Keratinocyte (primary cell): ENCODE measurements around the gene LRRC7. TPM values are rescaled to one million over a fixed set of nuclear protein-coding genes. Genes with fewer than 3 reads are reported as not detected.

Experiments
- DNase-seq: peaks from one replicate; pipeline ENCODE4 v3.0.0-alpha.2; 2011; ENCODE audit warnings: low read depth, missing footprints, low spot score
- FAIRE-seq: peaks from 2 replicates; lab custom pipeline; 2011; peaks lifted over from hg19 to GRCh38; lab: Jason Lieb, UNC
- H2AFZ ChIP-seq: 2 replicates; pipeline ENCODE4 v1.6.0; 2012; ENCODE audit warnings: low read length, control low read depth, inconsistent platforms; ENCODE audit not compliant: control insufficient read depth
- H3K27ac ChIP-seq: 2 replicates; pipeline ENCODE4 v1.5.1; 2011; ENCODE audit warnings: low read length; ENCODE audit not compliant: control insufficient read depth, insufficient read depth
- H3K27me3 ChIP-seq: 3 replicates; pipeline ENCODE4 v1.6.0; 2011; ENCODE audit warnings: low read length; ENCODE audit not compliant: control insufficient read depth, insufficient read depth; ENCODE audit errors: extremely low read depth
- H3K36me3 ChIP-seq, 2 experiments: 2 replicates in 1 of 2; 3 replicates in 1 of 2; pipeline ENCODE4 v1.5.1; 2011; ENCODE audit warnings: low read length in 2 of 2, mild to moderate bottlenecking in 1 of 2; ENCODE audit not compliant: control insufficient read depth in 2 of 2, insufficient read depth in 2 of 2; ENCODE audit errors: extremely low read depth in 1 of 2
- H3K4me1 ChIP-seq: 3 replicates; pipeline ENCODE4 v1.5.1; 2011; ENCODE audit warnings: low read length; ENCODE audit not compliant: control insufficient read depth, insufficient read depth; ENCODE audit errors: extremely low read depth
- H3K4me2 ChIP-seq: 3 replicates; pipeline ENCODE4 v1.6.0; 2011; ENCODE audit warnings: low read depth, low read length; ENCODE audit not compliant: control insufficient read depth, insufficient read depth; ENCODE audit errors: extremely low read depth
- H3K4me3 ChIP-seq, 3 experiments: fragments of 200-600 bp in 1 of 3; sonication (generic) in 1 of 3; 2 replicates in 2 of 3; 3 replicates in 1 of 3; pipeline ENCODE4 v1.5.1; 2011 to 2016; ENCODE audit warnings: low read length in 3 of 3, mild to moderate bottlenecking in 3 of 3, control low read depth in 2 of 3, inconsistent platforms in 1 of 3, low read depth in 1 of 3, mixed read lengths in 1 of 3, mixed run types in 1 of 3, moderate library complexity in 1 of 3; ENCODE audit not compliant: control insufficient read depth in 2 of 3, insufficient read depth in 2 of 3; ENCODE audit errors: extremely low read depth in 1 of 3
- H3K79me2 ChIP-seq: 2 replicates; pipeline ENCODE4 v1.6.0; 2012; ENCODE audit warnings: low read length; ENCODE audit not compliant: control insufficient read depth, insufficient read depth
- H3K9ac ChIP-seq: 3 replicates; pipeline ENCODE4 v1.6.0; 2011; ENCODE audit warnings: low read length; ENCODE audit not compliant: control insufficient read depth, insufficient read depth; ENCODE audit errors: extremely low read depth
- H3K9me1 ChIP-seq: 3 replicates; pipeline ENCODE4 v1.6.0; 2011; ENCODE audit warnings: low read length; ENCODE audit not compliant: control insufficient read depth, insufficient read depth; ENCODE audit errors: extremely low read depth
- H3K9me3 ChIP-seq: 2 replicates; pipeline ENCODE4 v1.5.1; 2012; ENCODE audit warnings: low read depth, low read length; ENCODE audit not compliant: control insufficient read depth
- H4K20me1 ChIP-seq: 3 replicates; pipeline ENCODE4 v1.6.0; 2011; ENCODE audit warnings: low read length; ENCODE audit not compliant: control insufficient read depth, insufficient read depth; ENCODE audit errors: extremely low read depth
- EZH2 ChIP-seq: IDR thresholded peaks from one replicate; pipeline ENCODE4 v1.6.1; 2012; ENCODE audit warnings: inconsistent platforms, mild to moderate bottlenecking, low read length, moderate library complexity
- dilution Hi-C: fragments of 300-500 bp; cut with MboI; formaldehyde crosslinking; loops from one replicate; pipeline ENCODE4 v1.7.0; 2020; ENCODE audit warnings: low sequenced_read_pairs; ENCODE audit not compliant: extremely low pct_ligation_motif_present
- polyA plus RNA-seq, 5 experiments: library from polyadenylated mRNA; depleted of rRNA in 3 of 5; stranded (reverse) in 3 of 5; stranded (forward) in 1 of 5; unstranded in 1 of 5; fragments of >200 nt; gene quantifications; 1 replicate in 1 of 5; 2 replicates in 3 of 5; 3 replicates in 1 of 5; pipeline versions ENCODE4 v1.2.1 to v1.2.3, GENCODE V29; 2011 to 2012; ENCODE audit warnings: missing spikeins in 2 of 5, low read depth in 1 of 5, low replicate concordance in 1 of 5
- TF ChIP-seq, protein P1 (sequence below), 3 experiments: IDR thresholded peaks in 1 of 3; conservative IDR thresholded peaks in 1 of 3; optimal IDR thresholded peaks in 1 of 3; 2 replicates in 2 of 3; 3 replicates in 1 of 3; pipeline versions ENCODE3 to v1.5.1; 2011; ENCODE audit warnings: low read length in 3 of 3, mild to moderate bottlenecking in 3 of 3, moderate library complexity in 2 of 3, control low read depth in 1 of 3, inconsistent platforms in 1 of 3; ENCODE audit not compliant: insufficient read depth in 2 of 3; ENCODE audit errors: extremely low read depth in 1 of 3

Gene LRRC7
- polyA plus RNA-seq, 1 donor (not counting 4 experiments of a cell fraction or from before 2014, with no cell fraction given), result 0.28 TPM

DNA sequence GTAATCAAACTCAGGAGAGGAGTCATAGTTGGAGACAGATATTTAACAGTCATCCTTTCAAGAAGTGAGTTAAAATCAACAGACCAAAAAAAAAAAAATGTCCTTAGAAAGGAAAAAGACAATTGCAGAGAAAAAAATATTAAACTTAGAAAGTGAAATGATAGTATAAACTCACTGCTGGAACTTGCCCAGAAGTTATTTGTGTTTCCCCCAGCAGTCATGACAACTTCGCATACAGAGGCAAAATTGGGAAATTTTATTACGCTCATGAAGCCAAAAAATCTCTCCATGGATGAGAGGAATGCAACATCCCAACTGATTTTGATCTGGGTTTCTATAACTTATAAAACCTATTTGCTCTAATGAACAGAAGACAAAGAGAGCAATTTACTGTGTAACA, 198.2 kb downstream of the LRRC7 start:
- H3K9me3 ChIP-seq, result no peaks in the 10 kb centered on the region
- no peak overlapping the region for H3K9ac ChIP-seq
- no peak overlapping the region for H3K4me2 ChIP-seq
- H4K20me1 ChIP-seq, result no peaks in the 10 kb centered on the region
- no peak overlapping the region for H2AFZ ChIP-seq
- H3K9me1 ChIP-seq, result no peaks in the 10 kb centered on the region
- no peak for FAIRE-seq
- no peak for TF ChIP-seq EZH2
- TF ChIP-seq, protein P1, sequence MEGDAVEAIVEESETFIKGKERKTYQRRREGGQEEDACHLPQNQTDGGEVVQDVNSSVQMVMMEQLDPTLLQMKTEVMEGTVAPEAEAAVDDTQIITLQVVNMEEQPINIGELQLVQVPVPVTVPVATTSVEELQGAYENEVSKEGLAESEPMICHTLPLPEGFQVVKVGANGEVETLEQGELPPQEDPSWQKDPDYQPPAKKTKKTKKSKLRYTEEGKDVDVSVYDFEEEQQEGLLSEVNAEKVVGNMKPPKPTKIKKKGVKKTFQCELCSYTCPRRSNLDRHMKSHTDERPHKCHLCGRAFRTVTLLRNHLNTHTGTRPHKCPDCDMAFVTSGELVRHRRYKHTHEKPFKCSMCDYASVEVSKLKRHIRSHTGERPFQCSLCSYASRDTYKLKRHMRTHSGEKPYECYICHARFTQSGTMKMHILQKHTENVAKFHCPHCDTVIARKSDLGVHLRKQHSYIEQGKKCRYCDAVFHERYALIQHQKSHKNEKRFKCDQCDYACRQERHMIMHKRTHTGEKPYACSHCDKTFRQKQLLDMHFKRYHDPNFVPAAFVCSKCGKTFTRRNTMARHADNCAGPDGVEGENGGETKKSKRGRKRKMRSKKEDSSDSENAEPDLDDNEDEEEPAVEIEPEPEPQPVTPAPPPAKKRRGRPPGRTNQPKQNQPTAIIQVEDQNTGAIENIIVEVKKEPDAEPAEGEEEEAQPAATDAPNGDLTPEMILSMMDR (optimal IDR thresholded peaks at IDR 0.05 in 1 of 3, IDR thresholded peaks at IDR 0.05 in 1 of 3, conservative IDR thresholded peaks at IDR 0.05 in 1 of 3; ENCODE audit: extremely low read depth in 1 of 3, insufficient read depth in 2 of 3, low read length in 3 of 3), result no peak
- H3K4me1 ChIP-seq, result no peaks in the 10 kb centered on the region
- no peaks in the 10 kb centered on the region for H3K36me3 ChIP-seq
- dilution Hi-C loops, result no loop called here
- no peak overlapping the region for H3K4me3 ChIP-seq
- H3K79me2 ChIP-seq, result no peaks in the 10 kb centered on the region
- H3K27ac ChIP-seq, result no peak overlapping the region
- no peaks in the 10 kb centered on the region for H3K27me3 ChIP-seq
- no peak for DNase-seq

DNA sequence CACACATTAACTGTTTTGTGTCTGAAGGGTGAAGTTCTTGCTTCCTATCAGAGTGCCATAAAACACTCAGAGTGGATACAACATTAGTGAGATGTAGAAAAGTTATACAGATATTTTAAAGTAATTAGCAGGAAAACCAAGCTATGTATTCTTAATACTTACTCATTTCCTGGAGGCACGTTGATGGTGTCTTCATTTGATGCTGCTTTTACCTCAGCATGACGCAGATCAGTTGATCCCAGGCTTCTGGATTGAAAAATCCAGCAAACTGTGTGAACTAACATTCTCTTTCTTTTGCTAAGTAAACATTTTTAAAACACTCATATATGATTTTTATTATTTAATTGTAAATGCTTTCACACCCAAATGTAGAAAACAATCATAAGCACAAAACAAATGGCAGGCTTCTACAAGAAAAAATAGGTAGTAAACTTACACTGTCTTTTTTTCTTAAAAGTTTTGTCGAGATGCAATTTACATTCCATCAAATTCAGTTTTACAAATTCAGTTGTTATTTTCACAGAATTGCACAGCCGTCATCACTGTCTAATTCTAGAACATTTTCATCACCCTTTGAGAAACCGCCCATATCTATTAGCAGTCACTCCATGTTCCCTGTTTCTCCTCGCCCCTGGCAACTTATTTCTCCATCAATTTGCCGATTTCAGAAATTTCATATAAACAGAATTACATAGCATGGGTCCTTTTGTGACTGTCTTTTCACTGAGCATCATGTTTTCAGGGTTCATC, 198.9 kb downstream of the LRRC7 start:
- dilution Hi-C loops, result no loop called here
- Histone ChIP-seq H3K9me1 (no peaks in the 10 kb centered on the region), H2AFZ (no peak overlapping the region), H3K9ac (no peak overlapping the region), H3K4me1 (no peaks in the 10 kb centered on the region), H3K27ac (no peak overlapping the region), H3K79me2 (no peaks in the 10 kb centered on the region), H3K4me2 (no peak overlapping the region), H3K9me3 (no peaks in the 10 kb centered on the region), H4K20me1 (no peaks in the 10 kb centered on the region), H3K4me3 (no peak overlapping the region), H3K36me3 (no peaks in the 10 kb centered on the region), H3K27me3 (no peaks in the 10 kb centered on the region)
- no peak for DNase-seq
- no peak for TF ChIP-seq EZH2
- TF ChIP-seq, protein P1 (optimal IDR thresholded peaks at IDR 0.05 in 1 of 3, IDR thresholded peaks at IDR 0.05 in 1 of 3, conservative IDR thresholded peaks at IDR 0.05 in 1 of 3; ENCODE audit: extremely low read depth in 1 of 3, insufficient read depth in 2 of 3, low read length in 3 of 3), result no peak
- FAIRE-seq, result no peak
